ENCODE results near the gene RNF126.
"Not testable (repeated sequence)": the region's sequence is repeated elsewhere in the genome, so short reads cannot be mapped to it uniquely, and the experiment has no call there.

RNF126 gene

GRCh38 chr19:628168-628567, 34.8 kb downstream of the RNF126 start:
- Histone ChIP-seq H3K79me2 (ENCODE audit: control insufficient read depth, low read length) (peaks cover 53% of the 10 kb centered on the region), H3K4me3 (ENCODE audit: low read length) (no peak overlapping the region), H3K9me2 (replicated peaks; ENCODE audit: control insufficient read depth, low read length) (no peaks in the 10 kb centered on the region), H4K20me1 (ENCODE audit: control insufficient read depth, insufficient read depth, low read depth, low read length) (peaks cover 4% of the 10 kb centered on the region; the same call in 1 of the 2 replicates), H3K36me3 (ENCODE audit: control insufficient read depth, low read length) (peaks cover 52% of the 10 kb centered on the region), H3F3A (ENCODE audit: control insufficient read depth, insufficient read depth) (no peaks in the 10 kb centered on the region), H3K4me1 (ENCODE audit: control insufficient read depth, low read length) (peaks cover 8% of the 10 kb centered on the region), H3K4me2 (ENCODE audit: low read length) (no peak overlapping the region), H3K27ac (ENCODE audit: low read depth, low read length) (no peak overlapping the region), H3K9me3 (ENCODE audit: control insufficient read depth, insufficient read depth, low read length) (no peaks in the 10 kb centered on the region), H3K27me3 (ENCODE audit: control insufficient read depth, low read length) (no peaks in the 10 kb centered on the region)
- peak; percentile 57 for TF ChIP-seq CTCF (IDR thresholded peaks at IDR 0.05; ENCODE audit: low read depth, low read length, poor library complexity, severe bottlenecking)
- TF ChIP-seq EZH2phosphoT487 (IDR thresholded peaks at IDR 0.05; ENCODE audit: borderline replicate concordance, low read length), result no peak

- H3K4me3 ChIP-seq (ENCODE audit: low read length); H3K9me2 ChIP-seq (replicated peaks; ENCODE audit: control insufficient read depth, low read length); H3K27ac ChIP-seq (ENCODE audit: low read depth, low read length); H3K9me3 ChIP-seq (ENCODE audit: control insufficient read depth, insufficient read depth, low read length); H4K20me1 ChIP-seq (ENCODE audit: control insufficient read depth, insufficient read depth, low read depth, low read length); H3K4me2 ChIP-seq (ENCODE audit: low read length); H3F3A ChIP-seq (ENCODE audit: control insufficient read depth, insufficient read depth); H3K27me3 ChIP-seq (ENCODE audit: control insufficient read depth, low read length); H3K4me1 ChIP-seq (ENCODE audit: control insufficient read depth, low read length): not testable (repeated sequence)
- peaks cover 52% of the 10 kb centered on the region for H3K36me3 ChIP-seq (ENCODE audit: control insufficient read depth, low read length)
- peaks cover 37% of the 10 kb centered on the region for H3K79me2 ChIP-seq (ENCODE audit: control insufficient read depth, low read length)
These were observed 36.4 kb downstream of the RNF126 start for GRCh38 chr19:626566-626965.

GRCh38 chr19:625257-625656, 37.8 kb downstream of the RNF126 start:
- no peaks in the 10 kb centered on the region for H3K27me3 ChIP-seq (ENCODE audit: control insufficient read depth, low read length)
- H3K4me1 ChIP-seq (ENCODE audit: control insufficient read depth, low read length), result no peaks in the 10 kb centered on the region
- peaks cover 44% of the 10 kb centered on the region for H3K36me3 ChIP-seq (ENCODE audit: control insufficient read depth, low read length)
- TF ChIP-seq EZH2phosphoT487 (IDR thresholded peaks at IDR 0.05; ENCODE audit: borderline replicate concordance, low read length) (no peak), CTCF (IDR thresholded peaks at IDR 0.05; ENCODE audit: low read depth, low read length, poor library complexity, severe bottlenecking) (no peak)
- no peaks in the 10 kb centered on the region for H3K9me3 ChIP-seq (ENCODE audit: control insufficient read depth, insufficient read depth, low read length)
- no peak overlapping the region for H3K4me2 ChIP-seq (ENCODE audit: low read length)
- no peaks in the 10 kb centered on the region for H3K9me2 ChIP-seq (replicated peaks; ENCODE audit: control insufficient read depth, low read length)
- peaks cover 24% of the 10 kb centered on the region for H3K79me2 ChIP-seq (ENCODE audit: control insufficient read depth, low read length)
- H4K20me1 ChIP-seq (ENCODE audit: control insufficient read depth, insufficient read depth, low read depth, low read length), result no peaks in the 10 kb centered on the region; the same call in 1 of the 2 replicates
- no peaks in the 10 kb centered on the region for H3F3A ChIP-seq (ENCODE audit: control insufficient read depth, insufficient read depth)
- no peak overlapping the region for H3K4me3 ChIP-seq (ENCODE audit: low read length)
- no peak overlapping the region for H3K27ac ChIP-seq (ENCODE audit: low read depth, low read length)

GRCh38 chr19:624433-625109, 38.4 kb downstream of the RNF126 start:
- Histone ChIP-seq H3K4me2 (ENCODE audit: low read length) (no peak overlapping the region), H3K36me3 (ENCODE audit: control insufficient read depth, low read length) (peaks cover 46% of the 10 kb centered on the region), H3K4me3 (ENCODE audit: low read length) (no peak overlapping the region), H4K20me1 (ENCODE audit: control insufficient read depth, insufficient read depth, low read depth, low read length) (no peaks in the 10 kb centered on the region), H3K27me3 (ENCODE audit: control insufficient read depth, low read length) (no peaks in the 10 kb centered on the region), H3K79me2 (ENCODE audit: control insufficient read depth, low read length) (peaks cover 19% of the 10 kb centered on the region), H3K4me1 (ENCODE audit: control insufficient read depth, low read length) (no peaks in the 10 kb centered on the region), H3K9me2 (replicated peaks; ENCODE audit: control insufficient read depth, low read length) (no peaks in the 10 kb centered on the region), H3K27ac (ENCODE audit: low read depth, low read length) (no peak overlapping the region), H3F3A (ENCODE audit: control insufficient read depth, insufficient read depth) (no peaks in the 10 kb centered on the region), H3K9me3 (ENCODE audit: control insufficient read depth, insufficient read depth, low read length) (no peaks in the 10 kb centered on the region)
- TF ChIP-seq CTCF (IDR thresholded peaks at IDR 0.05; ENCODE audit: low read depth, low read length, poor library complexity, severe bottlenecking), result no peak
- no peak for TF ChIP-seq EZH2phosphoT487 (IDR thresholded peaks at IDR 0.05; ENCODE audit: borderline replicate concordance, low read length)

All from DOHH2 (cell line).